ENCODE measurements around the gene ULK1.
"Not testable (repeated sequence)": the region's sequence is repeated elsewhere in the genome, so short reads cannot be mapped to it uniquely, and the experiment has no call there.

ULK1 gene

GRCh38 chr12:131862084-131862441 is 32.4 kb upstream of the ULK1 start:
- DNase-seq (ENCODE audit: low read depth in 2 of 2) = no peak

- no peak for DNase-seq (ENCODE audit: low read depth in 2 of 2)
Measured at GRCh38 chr12:131862600-131862993, 31.8 kb upstream of the ULK1 start.

- DNase-seq (ENCODE audit: low read depth in 2 of 2) = no peak
Measured at GRCh38 chr12:131862994-131863710, 31.3 kb upstream of the ULK1 start.

- no peak for DNase-seq (ENCODE audit: low read depth in 2 of 2)
Measured at GRCh38 chr12:131863711-131864396, 30.6 kb upstream of the ULK1 start.

GRCh38 chr12:131864469-131864868 is 30.0 kb upstream of the ULK1 start:
- no peak for DNase-seq (ENCODE audit: low read depth in 2 of 2)

GRCh38 chr12:131865180-131865875 is 29.1 kb upstream of the ULK1 start:
- DNase-seq (ENCODE audit: low read depth in 2 of 2) = no peak

- DNase-seq (ENCODE audit: low read depth in 2 of 2) = no peak
Measured at GRCh38 chr12:131867471-131867870, 27.0 kb upstream of the ULK1 start.

GRCh38 chr12:131867891-131868675 is 26.3 kb upstream of the ULK1 start:
- DNase-seq (ENCODE audit: low read depth in 2 of 2) = no peak

GRCh38 chr12:131869871-131870418 is 24.5 kb upstream of the ULK1 start:
- no peak for DNase-seq (ENCODE audit: low read depth in 2 of 2)

GRCh38 chr12:131871677-131872076 is 22.7 kb upstream of the ULK1 start:
- DNase-seq (ENCODE audit: low read depth in 2 of 2) = no peak

GRCh38 chr12:131872154-131873051 is 22.0 kb upstream of the ULK1 start:
- no peak for DNase-seq (ENCODE audit: low read depth in 2 of 2)

- DNase-seq (ENCODE audit: low read depth in 2 of 2) = no peak
Measured at GRCh38 chr12:131873293-131873692, 21.1 kb upstream of the ULK1 start.

- DNase-seq (ENCODE audit: low read depth in 2 of 2) = not testable (repeated sequence)
Measured at GRCh38 chr12:131874972-131875371, 19.4 kb upstream of the ULK1 start.

GRCh38 chr12:131877216-131877615 is 17.2 kb upstream of the ULK1 start:
- not testable (repeated sequence) for DNase-seq (ENCODE audit: low read depth in 2 of 2)

- not testable (repeated sequence) for DNase-seq (ENCODE audit: low read depth in 2 of 2)
Measured at GRCh38 chr12:131878436-131878835, 16.0 kb upstream of the ULK1 start.

GRCh38 chr12:131882804-131883520 is 11.5 kb upstream of the ULK1 start:
- DNase-seq (ENCODE audit: low read depth in 2 of 2) = no peak

GRCh38 chr12:131883521-131883900 is 10.9 kb upstream of the ULK1 start:
- DNase-seq (ENCODE audit: low read depth in 2 of 2) = no peak

- DNase-seq (ENCODE audit: low read depth in 2 of 2) = not testable (repeated sequence)
Measured at GRCh38 chr12:131885076-131885475, 9.3 kb upstream of the ULK1 start.

GRCh38 chr12:131885543-131886057 is 8.8 kb upstream of the ULK1 start:
- no peak for DNase-seq (ENCODE audit: low read depth in 2 of 2)

GRCh38 chr12:131891722-131892121 is 2.7 kb upstream of the ULK1 start:
- DNase-seq (ENCODE audit: low read depth in 2 of 2) = not testable (repeated sequence)

All from activated CD4-positive, alpha-beta T cell treated with anti-CD3 and anti-CD28 coated beads for 24 hours (primary cell).